HG02943 (cell line): ENCODE data around the gene GALNT1.

Source experiments
- ATAC-seq: cut with Tn5 transposase; IDR thresholded peaks from one replicate; pipeline ENCODE4 v1.9.1; 2021; ENCODE audit warnings: mild to moderate bottlenecking, low read depth, moderate library complexity; ENCODE audit not compliant: unreplicated experiment

Gene GALNT1

GRCh38 chr18:35747894-35748472, 166.4 kb downstream of the GALNT1 start:
- no peak for ATAC-seq

DNA sequence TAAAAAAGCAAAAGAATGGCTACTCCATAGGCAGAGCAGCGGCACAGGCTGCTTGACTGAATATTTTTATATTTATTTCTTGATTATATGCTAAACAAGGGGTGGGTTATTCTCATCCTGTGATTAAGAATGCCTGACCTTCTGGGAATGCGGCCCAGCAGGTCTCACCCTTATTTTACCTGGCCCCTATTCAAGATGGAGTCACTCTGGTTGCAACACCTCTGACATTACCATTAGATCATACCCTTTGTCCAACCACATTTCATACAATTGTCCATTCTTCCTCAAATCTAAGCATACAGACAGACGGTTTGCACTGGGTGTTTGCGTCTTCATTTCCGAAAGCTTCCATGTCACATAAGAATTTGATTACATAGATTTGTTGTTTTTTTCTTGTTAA, 168.2 kb downstream of the GALNT1 start:
- ATAC-seq, result no peak

DNA sequence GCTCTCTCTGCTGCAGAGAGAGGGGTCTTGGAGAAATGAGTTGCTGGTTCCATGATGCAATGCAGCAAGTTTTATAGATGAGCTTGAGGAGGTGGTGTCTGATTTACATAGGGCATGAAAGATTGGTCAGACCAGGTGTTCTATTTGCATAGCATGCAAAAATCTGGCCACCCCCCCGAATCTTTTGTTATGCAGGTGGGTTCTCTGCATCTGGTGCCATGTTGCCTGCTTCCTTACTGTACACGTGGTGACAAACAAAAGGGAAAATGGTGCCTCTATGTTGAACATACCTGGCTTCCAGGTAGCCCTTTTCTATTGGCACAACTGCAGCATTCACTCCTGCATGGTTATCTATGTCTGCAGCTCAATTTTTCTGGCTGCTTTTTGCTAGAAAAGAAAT, 169.4 kb downstream of the GALNT1 start:
- no peak for ATAC-seq

DNA sequence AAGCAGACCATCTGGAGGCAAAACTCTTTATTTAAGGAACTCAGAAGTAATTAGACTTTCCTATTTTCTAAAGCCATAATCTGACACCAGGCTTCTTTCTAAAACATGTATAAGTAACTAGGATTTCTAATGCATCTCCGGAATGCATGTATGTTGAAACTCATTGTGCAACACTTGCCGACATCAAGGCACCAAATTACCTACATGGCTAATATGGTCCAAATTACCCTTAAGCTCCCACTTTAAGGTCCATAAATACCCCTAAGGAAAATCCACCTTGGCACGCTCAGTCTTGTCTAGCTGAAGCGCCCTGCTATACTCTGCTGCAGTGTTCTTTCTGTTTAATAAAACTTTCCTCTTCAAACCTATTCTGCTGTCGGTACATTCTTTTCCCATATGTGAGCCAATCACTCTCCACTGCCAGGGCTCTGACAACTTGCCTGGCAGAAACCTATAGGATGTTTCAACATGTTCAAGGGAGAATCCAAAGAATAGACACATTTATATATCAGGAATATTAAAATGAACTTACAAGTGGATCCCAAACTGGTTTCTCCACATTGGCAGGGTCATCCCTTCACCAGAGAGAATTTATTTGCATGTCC, 171.9 kb downstream of the GALNT1 start:
- ATAC-seq, result no peak

- ATAC-seq, result no peak
These were observed 172.9 kb downstream of the GALNT1 start for GRCh38 chr18:35754464-35754863.

DNA sequence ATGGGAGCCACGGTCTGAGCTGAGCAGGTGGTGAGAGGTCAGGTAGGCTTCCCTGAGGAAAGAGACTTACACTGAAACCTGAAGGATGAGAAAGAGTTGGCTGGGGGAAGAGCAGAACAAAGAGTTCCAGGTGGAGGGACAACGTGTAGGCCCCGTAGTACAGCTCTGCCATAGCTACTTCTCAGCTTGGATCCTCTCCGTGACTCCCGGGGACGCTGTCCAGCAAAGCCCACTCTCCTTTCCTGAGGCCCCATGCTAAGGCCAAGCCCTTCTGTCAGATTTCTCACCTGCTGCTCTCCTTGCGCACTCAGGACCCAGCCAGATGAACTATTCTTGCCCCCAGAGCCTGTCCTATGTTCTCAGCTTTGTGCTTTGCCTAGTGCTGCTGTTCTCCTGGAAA, 173.8 kb downstream of the GALNT1 start:
- no peak for ATAC-seq

DNA sequence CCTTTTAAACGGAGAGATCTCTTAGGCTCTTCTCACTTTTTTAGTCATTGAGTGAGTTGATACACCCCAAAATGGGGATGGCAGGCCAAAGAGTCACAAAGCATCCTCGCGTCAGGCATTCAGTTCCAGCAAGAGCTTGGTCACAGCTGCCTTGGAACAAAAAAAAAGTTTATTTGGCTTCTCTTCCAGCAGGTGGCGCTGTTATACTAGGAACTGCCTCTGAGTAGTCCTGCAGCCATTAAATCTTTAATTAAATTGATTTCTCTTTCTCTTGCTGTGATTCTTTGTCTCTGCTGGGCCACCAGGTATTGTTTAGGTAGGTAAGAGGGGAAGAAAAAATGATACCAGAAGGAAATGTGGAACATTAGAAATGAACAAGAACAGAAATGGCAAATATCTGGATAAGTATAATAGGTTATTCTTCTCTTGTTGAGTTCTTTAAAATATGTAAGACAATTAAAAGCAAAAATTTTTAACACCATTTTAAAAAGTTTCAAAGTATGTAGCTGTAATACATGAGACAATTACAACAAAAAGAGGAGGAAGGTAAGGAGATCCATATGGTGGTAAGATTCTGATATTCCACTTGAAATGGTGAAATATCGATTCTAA, 175.1 kb downstream of the GALNT1 start:
- ATAC-seq, result no peak
